ENCODE data around the gene DPP4.

The DPP4 gene

GRCh38 chr2:162100579-162100978 lies 26.6 kb upstream of the DPP4 start:
- H3K4me3 ChIP-seq (ENCODE audit: low read length), result no peak overlapping the region
- no peak for DNase-seq (ENCODE audit: low read depth)
- TF ChIP-seq CTCF (conservative IDR thresholded peaks at IDR 0.05; ENCODE audit: low read depth, low read length), result no peak

GRCh38 chr2:162099836-162100235 lies 25.8 kb upstream of the DPP4 start:
- DNase-seq (ENCODE audit: low read depth), result no peak
- no peak for TF ChIP-seq CTCF (conservative IDR thresholded peaks at IDR 0.05; ENCODE audit: low read depth, low read length)
- H3K4me3 ChIP-seq (ENCODE audit: low read length), result no peak overlapping the region

GRCh38 chr2:162092658-162093556 lies 18.9 kb upstream of the DPP4 start:
- no peak overlapping the region for H3K4me3 ChIP-seq (ENCODE audit: low read length)
- peak; percentile 73 for DNase-seq (ENCODE audit: low read depth)
- TF ChIP-seq CTCF (conservative IDR thresholded peaks at IDR 0.05; ENCODE audit: low read depth, low read length), result no peak

- H3K4me3 ChIP-seq (ENCODE audit: low read length), result no peak overlapping the region
- TF ChIP-seq CTCF (conservative IDR thresholded peaks at IDR 0.05; ENCODE audit: low read depth, low read length), result no peak
- DNase-seq (ENCODE audit: low read depth), result no peak
Observed at GRCh38 chr2:162092008-162092390, 18.0 kb upstream of the DPP4 start.

- no peak for TF ChIP-seq CTCF (conservative IDR thresholded peaks at IDR 0.05; ENCODE audit: low read depth, low read length)
- H3K4me3 ChIP-seq (ENCODE audit: low read length), result no peak overlapping the region
- DNase-seq (ENCODE audit: low read depth), result no peak
Observed at GRCh38 chr2:162091325-162092007, 17.5 kb upstream of the DPP4 start.

GRCh38 chr2:162090109-162090508 lies 16.1 kb upstream of the DPP4 start:
- no peak for TF ChIP-seq CTCF (conservative IDR thresholded peaks at IDR 0.05; ENCODE audit: low read depth, low read length)
- no peak for DNase-seq (ENCODE audit: low read depth)
- no peak overlapping the region for H3K4me3 ChIP-seq (ENCODE audit: low read length)

Data from retinal pigment epithelial cell (primary cell).